GM11168 (cell line): ENCODE data around the gene SPN.
"Not testable (repeated sequence)": the region's sequence is repeated elsewhere in the genome, so short reads cannot be mapped to it uniquely, and the experiment has no call there.

Source experiments
- in situ Hi-C: fragments of 300-500 bp; cut with MboI; formaldehyde crosslinking; loops from one replicate; pipeline ENCODE4 v1.12.0; 2022; ENCODE audit warnings: low sequenced_read_pairs; ENCODE audit not compliant: unreplicated experiment

Gene SPN

DNA sequence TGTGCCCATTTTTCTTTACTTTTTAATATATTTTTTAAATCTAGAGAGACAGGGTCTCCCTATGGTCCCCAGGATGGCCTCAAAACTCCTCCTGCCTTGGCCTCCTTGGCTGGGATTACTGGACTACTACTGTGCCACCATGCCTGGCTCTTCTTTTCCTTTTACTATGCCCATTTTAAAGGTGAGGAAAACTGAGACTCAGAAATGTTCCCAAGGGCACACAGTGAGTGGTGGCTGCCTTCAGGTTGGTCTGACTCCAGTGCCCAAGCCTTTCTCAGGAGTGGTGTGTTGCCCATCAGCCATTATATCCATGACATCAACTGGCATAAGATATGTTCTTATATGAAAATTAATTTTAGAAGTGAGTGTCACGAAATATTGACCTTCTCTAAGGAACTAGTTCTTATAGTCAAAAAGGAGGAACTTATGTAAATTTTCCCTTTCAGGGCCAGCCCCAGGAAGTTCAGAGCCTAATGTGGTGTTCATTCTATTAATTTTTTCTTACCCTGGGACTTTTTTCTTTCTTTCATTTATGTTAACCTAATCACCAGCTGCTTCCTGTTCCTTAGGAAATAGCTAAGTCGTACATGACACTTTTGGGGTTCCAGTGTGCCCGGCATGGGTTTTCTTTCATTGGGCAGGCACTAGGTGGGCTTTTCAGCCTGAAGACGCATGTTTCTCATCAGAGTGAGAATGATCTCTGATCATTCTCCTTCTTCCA, 17.9 kb upstream of the SPN start:
- in situ Hi-C loops = no loop called here

DNA sequence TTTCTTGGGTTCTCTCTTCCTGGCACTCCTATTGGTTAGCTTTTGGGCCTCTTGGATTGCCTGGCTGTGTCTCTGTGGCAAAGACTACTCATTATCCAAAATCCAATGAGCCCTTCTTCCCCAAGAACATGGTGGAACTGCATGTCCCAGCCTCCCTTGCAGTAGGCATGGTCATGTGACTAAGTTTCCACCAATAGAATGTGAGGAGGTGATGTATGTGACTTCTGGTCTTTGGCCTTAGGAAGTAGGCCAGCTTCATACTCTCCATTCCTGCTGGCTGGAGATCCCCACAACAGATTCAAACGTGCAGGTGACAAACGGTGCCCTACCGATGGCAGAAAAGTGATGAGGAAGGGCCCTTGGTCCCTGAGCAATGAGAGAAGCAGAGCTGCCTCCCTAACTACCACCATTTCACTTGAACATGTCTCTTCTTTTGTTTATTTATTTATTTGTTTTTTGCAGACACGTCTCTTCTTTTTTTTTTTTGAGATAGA, 17.3 kb upstream of the SPN start:
- in situ Hi-C loops = no loop called here

DNA sequence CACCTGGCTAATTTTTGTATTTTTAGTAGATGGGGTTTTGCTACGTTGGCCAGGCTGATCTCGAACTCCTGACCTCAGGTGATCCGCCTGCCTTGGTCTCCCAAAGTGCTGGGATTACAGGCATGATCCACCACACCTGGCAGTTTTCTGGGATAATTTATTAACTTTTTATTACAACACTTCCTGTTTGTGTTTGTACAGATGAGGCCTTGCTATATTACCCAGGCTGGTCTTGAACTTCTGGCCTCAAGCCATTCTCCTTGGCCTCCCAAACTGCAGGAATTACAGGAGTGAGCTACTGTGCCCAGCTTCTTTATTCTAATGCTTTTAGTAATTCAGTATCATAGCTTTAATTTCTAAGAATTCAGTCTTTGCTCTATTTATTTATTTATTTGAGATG, 16.1 kb upstream of the SPN start:
- in situ Hi-C loops = no loop called here

DNA sequence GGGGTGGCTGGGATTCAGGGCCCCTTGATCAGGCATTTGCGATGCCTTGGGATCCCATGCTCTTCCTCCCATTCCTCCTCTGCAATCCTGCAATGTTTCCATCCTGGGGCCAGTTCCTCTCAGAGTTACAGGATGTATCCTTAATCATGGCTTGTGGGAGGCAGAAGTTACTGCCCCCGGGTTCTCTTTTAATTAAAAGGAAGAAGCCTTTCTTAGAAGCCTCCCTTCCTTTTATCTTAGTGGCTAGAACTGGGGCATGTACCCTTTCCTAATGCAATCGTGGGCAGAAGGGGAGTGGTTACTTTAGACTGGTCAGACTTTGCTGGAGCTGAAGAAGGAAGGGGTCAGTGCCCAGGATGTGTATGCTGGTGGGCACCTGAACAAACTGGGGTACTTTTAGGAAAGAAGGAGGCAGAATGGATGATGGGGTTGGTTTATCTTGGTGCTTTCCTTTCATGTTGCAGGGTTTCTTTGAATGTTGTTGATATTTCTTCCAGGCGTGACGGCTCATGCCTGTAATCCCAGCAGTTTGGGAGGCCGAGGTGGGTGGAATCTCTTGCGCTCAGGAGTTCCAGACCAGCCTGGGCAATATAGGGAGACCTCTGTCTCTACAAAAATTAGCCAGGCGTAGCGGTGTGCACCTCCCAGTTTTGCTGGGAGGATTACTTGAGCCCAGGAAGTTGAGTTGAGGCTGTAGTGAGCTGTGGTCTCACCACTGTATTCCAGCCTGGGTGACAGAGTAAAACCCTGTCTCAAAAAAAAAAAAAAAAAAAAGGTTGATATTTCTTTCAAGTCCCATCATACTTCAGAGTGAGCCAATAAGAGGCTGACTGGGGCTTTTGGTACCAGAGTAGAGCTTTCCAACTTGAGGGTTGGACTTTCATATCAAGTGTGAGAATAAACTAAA, 13.2 kb upstream of the SPN start:
- in situ Hi-C loops = no loop called here

DNA sequence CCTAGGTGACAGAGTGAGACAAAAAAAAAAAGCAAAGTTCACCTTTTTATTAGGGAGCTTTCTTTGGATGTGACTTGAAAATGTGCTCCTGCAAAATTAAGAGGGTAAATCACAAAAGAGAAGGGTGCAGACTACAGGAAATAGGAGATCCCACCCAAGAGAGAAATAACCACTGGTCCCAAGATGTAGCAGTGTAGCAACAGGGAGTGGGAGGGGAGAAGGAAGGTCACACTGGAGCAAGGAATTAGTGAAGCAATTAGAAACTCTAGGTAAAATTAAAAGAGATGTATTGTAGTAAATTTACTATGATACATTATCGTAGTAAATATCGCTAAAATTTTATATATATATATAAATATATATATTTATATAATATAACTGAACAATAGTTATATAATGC, 12.3 kb upstream of the SPN start:
- in situ Hi-C loops = no loop called here

DNA sequence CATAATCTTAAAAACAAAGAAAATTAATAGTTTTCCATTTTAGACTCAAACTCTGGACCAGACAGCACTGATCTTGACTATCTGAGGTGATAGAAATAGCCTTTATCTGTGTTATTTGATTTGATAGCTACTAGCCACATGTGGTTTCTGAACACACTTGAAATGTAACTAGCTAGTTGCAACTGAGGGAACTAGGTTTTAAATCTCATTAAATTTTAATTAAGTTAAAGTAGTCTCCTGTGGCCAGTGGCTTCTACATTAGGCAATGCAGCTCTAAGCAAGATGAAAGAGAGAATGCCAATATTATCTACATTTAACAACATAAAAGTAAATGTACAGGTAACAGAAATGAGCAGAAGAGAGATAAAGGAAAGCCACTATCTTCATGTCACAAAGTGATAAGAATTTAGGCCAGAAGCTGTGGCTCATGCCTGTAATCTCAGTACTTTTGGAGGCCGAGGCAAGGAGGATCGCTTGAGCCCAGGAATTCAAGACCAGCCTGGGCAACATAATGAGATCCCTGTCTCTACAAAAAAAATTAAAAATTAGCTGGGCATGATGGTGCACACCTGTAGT, 11.2 kb upstream of the SPN start:
- in situ Hi-C loops = no loop called here

DNA sequence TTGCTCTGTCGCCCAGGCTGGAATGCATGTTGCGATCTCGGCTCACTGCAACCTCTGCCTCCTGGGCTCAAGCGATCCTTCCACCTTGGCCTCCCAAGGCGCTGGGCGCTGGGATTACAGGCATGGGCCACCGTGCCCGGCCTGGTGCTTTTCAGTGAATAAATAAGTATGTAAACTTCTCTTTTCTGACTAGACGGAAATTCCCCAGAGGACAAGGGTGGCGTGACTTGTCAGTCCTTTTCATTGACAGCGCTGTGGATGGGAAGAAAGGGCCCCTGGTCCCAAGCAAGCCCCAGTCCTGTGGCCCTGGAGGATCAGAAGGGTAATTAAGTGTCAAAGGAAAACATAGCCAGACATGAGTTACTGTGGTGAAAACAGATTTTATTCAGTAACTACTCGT, 9.6 kb upstream of the SPN start:
- in situ Hi-C loops = no loop called here

DNA sequence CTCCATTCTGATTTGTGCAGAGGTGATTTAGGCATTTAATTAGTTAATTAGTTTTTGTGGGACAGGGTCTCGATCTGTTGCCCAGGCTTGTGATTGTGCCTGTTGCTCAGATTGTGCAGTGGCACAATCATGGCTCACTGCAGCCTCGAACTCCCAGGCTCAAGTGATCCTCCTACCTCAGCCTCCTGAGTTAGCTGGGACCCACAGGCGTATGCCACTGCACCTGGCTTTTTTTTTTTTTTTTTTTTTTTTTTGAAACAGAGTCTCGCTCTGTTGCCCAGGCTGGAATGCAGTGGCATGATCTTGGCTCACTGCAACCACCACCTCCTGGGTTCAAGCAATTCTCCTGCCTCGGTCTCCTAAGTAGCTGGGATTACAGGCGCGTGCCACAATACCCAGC, 9.2 kb upstream of the SPN start:
- in situ Hi-C loops = not testable (repeated sequence)

DNA sequence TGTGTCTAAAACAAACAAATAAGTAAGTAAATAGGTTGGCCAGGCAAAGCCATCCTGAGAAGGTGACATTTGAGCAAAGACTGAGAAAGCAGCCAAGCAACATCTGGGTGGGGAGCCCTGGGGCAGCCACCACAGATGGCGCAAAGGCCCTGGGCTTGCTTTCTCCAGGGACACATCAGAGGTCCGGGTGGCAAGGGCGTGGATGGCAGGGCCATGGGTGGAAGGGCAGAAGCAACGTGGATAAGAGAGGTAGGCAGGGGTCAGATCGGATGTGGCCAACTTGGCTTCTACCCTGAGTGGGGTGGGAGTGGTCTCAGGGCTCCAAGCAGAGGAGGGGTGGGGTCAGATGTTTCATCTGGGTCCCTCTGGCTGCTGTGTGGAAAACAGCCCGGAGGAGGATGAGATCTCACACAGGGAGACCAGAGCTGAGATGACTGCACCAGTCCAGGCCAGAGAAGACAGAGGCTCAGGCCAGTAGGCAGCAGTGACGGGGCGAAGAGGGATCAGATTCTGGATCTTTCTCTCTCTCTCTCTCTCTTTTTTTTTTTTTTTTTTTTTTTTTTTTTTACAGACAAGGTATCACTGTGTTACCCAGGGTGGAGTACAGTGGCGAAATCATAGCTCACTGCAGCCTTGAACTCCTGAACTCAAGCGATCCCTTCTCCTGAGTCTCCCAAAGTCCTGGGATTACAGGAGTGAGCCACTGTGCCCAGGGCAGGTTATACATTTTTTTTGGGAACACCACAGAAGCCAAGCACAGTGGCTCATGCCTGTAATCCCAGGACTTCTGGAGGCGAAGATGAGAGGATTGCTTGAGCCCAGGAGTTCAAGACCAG, 6.1 kb upstream of the SPN start:
- in situ Hi-C loops = no loop called here

DNA sequence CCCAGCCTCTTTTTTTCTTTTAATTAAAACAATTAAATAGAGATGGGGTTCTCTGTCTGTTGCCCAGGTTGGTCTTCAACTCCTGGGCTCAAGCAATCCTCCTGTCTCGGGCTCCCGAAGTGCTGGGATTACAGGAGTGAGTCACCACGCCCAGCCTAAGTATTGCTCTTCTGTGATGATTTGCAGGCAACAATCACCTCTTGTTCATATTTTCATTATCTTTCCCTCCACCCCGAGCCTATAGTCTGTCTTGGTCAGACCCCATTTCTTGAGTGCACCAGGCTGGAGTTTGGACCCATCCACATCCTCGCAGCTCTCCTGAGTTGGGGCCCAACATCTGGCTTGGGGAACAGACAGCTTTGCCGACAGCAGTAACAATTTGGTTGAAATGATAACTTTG, 4.3 kb upstream of the SPN start:
- in situ Hi-C loops = no loop called here

DNA sequence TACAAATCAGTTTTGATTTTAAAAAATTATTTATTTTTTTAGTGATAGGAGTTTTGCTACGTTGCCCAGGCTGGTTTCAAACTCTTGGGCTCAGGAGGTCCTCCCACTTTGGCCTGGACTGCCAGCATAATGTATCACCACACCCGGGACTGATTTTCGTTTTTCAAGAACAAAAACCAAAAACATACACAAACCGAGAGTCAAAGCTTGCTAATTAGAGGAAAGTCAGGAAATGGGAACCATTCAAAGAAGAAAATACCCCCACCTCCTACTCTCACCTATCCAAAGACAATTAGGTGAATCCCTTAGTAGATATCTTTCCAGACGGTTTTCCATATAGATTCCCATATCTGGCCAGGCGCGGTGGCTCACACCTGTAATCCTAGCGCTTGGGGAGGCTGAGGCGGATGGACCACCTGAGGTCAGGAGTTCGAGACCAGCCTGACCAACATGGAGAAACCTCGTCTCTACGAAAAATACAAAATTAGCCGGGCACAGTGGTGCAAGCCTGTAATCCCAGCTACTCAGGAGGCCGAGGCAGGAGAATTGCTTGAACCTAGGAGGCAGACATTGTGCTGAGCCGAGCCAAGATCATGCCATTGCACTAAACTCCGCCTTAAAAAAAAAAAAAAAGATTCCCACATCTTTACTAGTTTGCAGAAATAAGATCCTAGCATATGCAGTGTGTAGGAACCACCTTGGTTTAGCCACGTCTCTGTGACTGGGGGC, 883 bp upstream of the SPN start:
- in situ Hi-C loops = no loop called here

DNA sequence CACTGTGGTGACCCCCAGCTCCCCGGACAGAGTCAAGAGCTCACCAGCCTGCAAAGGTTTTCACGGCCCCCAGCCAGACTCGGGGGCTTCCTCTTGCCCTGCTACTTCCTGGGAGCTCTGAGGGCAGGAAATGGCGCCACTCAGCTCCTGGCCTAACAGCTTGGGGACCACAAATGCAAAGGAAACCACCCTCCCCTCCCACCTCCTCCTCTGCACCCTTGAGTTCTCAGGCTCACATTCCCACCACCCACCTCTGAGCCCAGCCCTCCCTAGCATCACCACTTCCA, 375 bp upstream of the SPN start:
- in situ Hi-C loops = no loop called here

DNA sequence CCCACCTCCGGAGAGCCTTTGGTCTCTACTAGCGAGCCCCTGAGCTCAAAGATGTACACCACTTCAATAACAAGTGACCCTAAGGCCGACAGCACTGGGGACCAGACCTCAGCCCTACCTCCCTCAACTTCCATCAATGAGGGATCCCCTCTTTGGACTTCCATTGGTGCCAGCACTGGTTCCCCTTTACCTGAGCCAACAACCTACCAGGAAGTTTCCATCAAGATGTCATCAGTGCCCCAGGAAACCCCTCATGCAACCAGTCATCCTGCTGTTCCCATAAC, 702 bp downstream of the SPN start:
- in situ Hi-C loops = no loop called here

DNA sequence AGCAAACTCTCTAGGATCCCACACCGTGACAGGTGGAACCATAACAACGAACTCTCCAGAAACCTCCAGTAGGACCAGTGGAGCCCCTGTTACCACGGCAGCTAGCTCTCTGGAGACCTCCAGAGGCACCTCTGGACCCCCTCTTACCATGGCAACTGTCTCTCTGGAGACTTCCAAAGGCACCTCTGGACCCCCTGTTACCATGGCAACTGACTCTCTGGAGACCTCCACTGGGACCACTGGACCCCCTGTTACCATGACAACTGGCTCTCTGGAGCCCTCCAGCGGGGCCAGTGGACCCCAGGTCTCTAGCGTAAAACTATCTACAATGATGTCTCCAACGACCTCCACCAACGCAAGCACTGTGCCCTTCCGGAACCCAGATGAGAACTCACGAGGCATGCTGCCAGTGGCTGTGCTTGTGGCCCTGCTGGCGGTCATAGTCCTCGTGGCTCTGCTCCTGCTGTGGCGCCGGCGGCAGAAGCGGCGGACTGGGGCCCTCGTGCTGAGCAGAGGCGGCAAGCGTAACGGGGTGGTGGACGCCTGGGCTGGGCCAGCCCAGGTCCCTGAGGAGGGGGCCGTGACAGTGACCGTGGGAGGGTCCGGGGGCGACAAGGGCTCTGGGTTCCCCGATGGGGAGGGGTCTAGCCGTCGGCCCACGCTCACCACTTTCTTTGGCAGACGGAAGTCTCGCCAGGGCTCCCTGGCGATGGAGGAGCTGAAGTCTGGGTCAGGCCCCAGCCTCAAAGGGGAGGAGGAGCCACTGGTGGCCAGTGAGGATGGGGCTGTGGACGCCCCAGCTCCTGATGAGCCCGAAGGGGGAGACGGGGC, 1.3 kb downstream of the SPN start:
- in situ Hi-C loops = no loop called here

DNA sequence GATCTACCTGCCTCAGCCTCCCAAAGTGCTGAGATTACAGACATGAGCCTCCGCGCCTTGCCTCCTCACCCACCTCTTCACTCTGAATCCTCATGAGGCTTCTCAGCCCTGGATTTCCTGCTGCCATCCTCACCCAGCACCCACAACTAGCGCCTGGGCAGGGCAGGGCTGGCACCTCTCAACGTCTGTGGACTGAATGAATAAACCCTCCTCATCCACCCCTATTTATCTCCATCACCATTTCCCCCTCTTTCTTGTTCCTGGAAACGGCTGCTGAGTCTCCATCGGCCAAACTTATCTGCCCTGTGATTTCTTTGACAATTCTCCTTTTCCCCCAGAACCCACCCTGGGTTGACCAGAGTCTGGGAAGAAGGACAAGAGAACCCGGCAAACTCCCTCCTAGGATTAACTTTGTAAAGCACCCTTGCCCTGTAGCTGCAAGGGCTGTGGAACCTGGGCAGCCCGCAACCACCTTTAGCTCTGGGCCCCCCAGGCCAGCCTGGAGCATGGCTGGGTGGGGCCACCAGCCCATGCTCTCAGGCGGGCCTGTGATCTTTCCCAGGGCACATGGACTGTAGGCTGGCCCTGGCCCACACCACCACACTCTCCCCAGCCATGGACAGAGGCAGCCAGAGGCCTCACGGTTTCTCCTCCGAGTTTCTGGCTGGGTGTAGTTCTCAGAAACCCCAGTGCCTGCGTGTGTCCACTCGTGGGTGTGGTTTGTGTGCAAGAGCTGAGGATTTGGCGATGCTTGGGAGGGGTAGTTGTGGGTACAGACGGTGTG, 2.4 kb downstream of the SPN start:
- in situ Hi-C loops = no loop called here

DNA sequence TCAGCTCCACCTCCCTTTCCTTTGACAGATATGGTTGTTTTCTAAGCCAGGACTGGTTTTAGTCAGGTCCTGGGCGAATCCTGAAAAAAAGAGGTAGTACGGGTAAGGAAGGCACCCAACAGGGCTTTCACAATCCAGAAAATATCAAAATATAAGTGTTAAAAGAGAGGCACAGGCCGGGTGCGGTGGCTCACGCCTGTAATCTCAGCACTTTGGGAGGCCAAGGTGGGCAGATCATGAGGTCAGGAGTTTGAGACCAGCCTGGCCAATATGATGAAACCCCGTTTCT, 4.2 kb downstream of the SPN start:
- in situ Hi-C loops = not testable (repeated sequence)

DNA sequence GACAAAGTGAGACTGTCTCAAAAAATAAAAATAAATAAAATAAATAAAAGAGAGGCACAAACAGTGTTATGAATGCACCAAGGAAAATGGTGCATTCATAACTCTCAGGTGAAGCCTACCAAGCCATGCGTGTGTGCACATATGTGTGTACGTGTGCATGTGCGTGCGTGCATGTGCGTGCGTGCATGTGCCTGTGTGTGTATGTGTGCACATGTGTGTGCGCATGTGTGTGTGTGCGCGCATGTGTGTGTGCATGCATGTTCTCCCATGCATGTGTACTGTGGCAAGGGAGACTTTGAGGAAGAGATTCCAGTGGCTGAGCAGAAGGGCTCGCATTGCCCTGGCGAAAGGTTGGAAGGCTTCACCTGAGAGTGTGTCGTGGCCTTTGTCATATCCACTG, 4.7 kb downstream of the SPN start:
- in situ Hi-C loops = no loop called here

DNA sequence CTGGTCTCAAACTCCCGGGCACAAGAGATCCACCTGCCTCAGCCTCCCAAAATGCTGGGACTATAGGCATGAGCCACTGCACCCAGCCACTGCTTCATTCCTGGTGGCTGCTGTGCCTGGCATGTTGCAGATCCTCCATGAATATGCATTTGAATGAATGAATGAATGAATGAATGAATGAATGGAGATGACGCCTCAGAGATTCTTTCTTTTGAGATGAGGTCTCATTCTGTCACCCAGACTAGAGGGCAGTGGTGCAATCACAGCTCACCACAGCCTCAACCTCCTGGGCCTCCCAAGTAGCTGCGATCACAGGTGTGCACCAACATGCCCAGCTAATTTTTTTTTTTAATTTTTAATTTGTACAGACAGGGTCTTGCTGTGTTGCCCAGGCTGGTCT, 5.2 kb downstream of the SPN start:
- in situ Hi-C loops = no loop called here

DNA sequence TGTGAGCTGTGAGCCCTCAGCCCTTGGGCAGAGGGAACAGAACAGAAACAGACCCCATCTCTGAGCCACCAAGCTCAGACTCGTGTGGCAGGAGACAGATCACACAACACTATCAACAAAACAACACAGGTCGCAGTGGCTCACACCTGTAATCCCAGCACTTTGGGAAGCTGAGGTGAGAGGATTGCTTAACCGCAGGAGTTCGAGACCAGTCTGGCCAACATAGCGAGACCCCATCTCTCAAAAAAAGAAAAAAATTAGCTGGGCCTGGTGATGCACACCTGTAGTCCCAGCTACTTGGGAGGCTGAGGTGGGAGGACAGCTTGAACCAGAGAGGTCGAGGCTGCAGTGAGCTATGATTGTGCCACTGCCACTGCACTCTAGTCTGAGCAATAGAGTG, 10.5 kb downstream of the SPN start:
- in situ Hi-C loops = no loop called here
